G401.6 (cell line): ENCODE results near the gene EPC2.
"Not testable (repeated sequence)": the region's sequence is repeated elsewhere in the genome, so short reads cannot be mapped to it uniquely, and the experiment has no call there.

Source experiments
- FAIRE-seq: peaks from 2 replicates; lab custom pipeline; 2012; peaks lifted over from hg19 to GRCh38; lab: Jason Lieb, UNC

The EPC2 gene

DNA sequence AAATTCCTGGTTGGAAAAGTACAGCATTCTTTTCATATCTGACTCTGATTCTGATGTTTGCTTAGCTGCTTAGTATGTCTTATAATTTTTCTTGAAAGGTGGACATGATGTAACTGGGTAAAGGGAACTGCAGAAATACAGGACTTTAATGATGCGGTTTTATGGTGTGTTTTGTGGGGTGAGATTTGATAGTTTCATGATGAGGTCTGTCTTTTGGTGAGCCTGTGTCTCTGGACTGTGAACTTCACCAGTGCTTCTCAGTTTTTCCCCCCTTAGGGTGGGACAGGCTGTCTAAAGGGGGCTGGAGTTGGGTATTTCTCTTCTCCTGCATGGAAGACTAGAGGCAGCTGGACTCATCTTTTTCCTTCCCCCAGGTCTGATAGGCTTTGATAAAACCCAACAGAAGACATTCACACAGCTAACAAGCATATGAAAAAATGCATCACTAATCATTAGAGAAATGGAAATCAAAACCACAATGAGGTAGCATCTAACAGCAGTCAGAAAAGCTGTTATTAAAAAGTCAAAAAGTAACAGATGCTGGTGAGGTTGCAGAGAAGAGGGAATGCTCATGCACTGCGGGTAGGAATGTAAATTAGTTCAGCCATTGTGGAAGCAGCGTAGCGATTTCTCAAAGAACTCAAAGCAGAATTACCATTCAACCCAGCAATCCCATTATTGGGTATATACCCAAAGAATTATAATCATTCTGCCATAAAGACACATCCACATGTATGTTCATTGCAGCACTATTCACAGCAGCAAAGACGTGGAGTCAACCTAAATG lies 77.6 kb downstream of the EPC2 start:
- no peak for FAIRE-seq

DNA sequence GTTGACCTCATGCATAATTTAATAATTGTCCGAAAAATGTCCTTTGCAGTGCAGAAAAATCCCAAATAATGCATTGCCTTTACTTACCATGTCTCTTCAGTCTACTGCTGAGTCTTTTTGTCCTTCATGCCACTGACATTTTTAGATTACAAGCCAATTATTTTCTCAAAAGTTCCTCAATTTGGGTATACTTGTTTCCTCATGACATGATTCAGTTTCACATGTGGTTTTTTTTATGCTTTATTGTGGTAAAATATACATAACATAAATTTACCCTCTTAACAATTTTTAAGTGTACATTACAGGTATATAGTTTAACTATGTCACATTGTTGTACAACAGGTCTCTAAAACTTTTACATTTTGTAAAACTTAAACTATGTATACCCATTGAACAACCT lies 81.0 kb downstream of the EPC2 start:
- FAIRE-seq: no peak

DNA sequence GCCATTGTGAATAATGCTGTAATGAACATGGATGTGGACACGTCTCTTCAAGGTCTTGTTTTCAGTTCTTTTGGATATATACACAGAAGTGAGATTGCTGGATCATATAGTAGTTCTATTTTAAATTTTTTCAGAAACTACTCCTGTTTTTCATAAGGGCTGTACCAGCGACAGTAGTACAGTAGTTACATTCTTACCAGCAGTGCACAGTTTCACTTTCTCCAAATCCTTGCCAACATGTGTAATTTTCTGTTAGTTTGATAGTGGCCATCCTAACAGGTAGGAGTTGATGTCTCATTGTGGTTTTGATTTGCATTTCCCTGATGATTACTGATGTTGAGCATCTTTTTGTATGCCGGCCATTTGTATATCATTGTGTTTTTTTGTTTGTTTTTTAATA lies 81.7 kb downstream of the EPC2 start:
- FAIRE-seq: no peak

DNA sequence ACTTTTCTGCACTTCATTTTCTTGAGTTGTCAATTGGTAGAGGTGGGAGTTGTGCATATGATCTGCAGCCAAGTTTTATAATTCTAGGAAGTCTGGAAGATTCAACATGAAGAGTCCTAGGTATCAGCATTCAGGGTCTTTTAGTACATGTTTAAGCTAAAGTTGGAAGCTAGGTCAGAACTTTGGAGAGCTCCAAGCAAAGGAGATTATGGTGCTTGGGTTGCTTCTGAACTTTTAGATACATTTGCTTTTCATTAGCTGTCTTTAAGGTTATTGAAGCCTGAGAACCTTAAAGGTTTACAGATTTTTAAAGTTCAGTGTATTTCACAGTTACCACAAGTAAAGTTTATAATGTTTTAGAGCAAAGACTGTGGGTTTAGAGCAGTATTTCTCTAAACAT lies 85.5 kb downstream of the EPC2 start:
- FAIRE-seq: no peak

DNA sequence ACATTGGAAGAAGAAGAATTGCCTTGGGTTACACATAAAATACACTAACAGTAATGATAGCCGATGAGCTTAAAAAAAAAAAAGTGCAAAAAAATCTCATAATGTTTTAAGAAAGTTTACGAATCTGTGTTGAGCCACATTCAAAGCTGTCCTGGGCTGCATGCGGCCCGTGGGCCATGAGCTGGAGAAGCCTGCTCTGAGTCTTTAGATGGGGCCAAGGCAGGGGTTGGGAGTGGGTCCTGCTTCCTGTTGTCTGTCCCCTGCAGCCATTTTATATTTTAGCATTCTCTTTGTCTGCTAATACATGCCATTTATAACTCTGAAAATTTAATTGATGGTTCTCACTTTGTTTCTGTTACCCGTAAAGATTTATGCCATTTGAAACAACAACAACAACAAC lies 93.2 kb downstream of the EPC2 start:
- FAIRE-seq: no peak

DNA sequence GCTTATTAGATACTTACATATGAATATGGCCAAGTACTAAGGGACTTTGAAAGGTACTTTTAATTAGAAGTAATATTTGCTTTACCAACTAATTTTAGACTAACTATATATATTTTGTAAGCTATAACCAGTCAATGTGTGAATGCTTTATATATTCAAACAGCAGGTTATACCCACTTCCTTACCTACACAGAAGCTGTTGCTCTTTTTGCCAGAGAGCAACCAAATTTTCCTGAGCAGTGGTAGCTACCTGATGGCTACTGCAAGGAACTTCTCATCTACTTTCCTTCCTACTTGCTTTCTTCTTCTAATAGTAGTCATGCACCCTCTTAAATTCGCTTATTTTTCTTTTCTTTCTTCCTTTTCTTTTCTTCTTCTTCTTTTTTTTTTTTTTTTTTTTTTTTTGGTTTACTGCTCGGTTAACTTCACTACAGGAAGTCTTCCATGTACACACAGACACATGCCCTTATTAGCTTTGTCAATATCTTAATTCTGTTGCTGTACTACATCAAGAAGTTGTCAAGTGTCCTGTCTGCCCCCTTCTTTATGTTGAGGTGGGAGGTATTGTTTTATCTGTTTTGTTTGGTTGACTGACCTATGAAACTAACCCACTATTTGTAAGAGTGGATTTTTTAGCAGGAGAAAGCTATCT lies 95.0 kb downstream of the EPC2 start:
- FAIRE-seq: no peak

DNA sequence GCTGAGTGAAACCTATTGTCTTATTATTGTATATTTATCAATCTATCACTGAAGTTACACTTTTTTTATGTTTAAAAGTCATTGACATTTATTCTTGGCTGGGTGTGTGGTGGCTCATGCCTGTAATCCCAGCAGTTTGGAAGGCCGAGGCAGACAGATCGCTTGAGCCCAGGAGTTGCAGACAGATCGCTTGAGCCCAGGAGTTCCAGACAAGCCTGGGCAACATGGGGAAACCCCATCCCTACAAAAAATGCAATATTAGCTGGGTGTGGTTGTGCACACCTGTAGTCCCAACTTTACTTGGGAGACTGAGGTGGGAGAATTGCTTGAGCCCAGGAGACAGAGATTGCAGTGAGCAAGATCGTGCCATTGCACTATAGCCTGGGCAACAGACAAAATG lies 97.8 kb downstream of the EPC2 start:
- FAIRE-seq: no peak

DNA sequence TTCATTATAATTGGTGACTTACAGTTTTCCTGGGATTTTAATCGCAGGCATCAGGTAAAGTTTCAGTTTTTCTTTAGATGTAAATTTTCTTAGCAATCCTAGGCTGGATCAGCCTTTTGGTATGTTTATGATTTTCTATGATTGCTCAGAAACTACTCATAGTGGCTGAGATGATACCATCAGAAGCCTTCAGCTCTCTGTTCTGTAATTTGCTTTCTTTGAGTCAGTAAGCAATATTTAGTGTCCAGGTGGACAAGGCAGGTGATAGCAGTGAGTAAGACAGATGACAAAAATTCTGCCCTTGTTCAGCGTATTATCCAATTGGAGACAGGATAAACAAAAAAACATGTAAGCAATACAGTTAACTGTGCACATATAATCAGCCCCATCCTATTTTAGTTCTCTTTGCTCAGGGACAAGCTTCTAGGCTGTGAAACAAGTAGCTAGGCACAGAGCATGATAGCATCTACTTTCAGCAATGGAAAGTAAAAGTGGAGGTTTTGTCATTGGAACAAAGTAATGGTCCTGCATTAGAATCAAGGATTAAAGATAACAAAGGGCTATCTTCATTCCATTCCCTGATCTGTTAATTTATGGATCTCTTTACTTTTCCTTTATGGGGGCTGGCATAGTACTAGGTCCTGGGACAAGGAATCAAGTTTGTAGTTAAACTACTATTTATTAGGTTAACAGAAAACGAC lies 100.8 kb downstream of the EPC2 start:
- no peak for FAIRE-seq

DNA sequence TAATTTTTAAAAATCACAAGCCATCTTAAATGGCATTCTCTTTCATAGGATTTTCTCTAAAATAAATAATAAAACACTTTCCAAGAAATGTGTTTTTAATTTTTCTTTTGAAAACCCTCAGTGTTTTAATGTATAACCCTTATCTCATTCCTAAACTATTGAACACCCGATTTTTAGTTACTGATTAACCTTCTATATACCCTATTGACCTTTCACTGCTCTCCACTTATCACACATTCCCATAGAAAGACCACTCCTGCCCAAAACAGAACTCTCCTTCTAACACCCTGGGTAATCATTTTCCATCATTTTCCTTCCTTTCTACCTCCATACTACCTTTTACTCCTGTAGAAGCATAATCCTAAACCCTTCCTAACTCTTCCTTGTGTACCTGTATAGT lies 102.4 kb downstream of the EPC2 start:
- no peak for FAIRE-seq

DNA sequence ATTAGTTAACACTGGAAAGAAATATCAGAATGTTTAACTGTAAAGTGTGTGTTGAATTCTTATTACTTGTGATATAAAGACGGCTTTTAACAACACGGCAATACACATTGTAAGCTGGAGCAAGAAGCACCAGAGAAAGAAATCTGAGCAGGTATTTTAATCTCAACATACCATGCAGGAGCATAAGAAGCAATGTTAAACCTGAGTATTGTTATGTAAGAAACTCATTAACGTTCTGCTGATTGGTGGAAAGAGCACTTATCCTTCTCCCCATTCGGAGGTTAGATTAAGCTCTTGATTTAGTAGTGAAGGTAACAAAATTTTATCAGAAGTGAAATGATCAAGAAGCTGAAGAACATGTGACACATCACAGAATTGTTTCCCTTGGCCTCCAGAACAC lies 107.4 kb downstream of the EPC2 start:
- no peak for FAIRE-seq

DNA sequence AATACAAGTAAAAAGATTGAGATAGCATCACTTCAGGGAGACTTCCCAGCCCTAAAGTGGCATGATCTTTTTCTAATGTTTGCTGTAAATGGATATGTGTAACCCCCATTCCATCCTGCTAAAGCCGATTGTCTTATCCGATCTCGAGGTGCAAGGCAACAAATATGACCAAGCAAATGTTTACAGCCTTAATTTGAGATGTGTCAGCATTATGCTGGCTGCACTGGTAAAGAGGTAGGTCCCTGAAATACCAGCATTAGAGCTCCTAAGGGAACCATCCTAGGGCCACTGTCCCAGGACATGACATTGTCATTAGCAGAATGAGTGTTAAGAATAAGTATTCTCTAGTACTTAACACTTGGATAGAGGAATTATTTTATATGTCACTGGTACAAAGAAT lies 108.4 kb downstream of the EPC2 start:
- no peak for FAIRE-seq

DNA sequence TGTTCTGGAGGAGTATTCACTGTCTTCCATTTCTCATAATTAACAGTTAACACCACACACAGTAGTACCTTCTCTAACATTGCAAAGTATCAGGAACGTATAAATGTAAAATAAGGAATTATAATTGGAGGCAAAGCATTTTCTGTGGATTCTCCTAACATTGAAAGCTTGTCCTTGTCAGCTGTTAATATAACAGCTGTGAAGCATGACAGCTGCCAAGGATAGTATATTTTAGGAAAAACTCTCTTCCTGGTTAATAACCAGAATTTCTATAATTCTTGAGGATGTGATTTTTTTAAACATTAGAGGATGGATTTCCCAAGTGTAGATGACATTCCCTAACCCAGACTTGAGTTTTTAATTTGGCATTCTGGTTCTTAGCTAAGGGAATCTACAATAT lies 110.3 kb downstream of the EPC2 start:
- FAIRE-seq: no peak

DNA sequence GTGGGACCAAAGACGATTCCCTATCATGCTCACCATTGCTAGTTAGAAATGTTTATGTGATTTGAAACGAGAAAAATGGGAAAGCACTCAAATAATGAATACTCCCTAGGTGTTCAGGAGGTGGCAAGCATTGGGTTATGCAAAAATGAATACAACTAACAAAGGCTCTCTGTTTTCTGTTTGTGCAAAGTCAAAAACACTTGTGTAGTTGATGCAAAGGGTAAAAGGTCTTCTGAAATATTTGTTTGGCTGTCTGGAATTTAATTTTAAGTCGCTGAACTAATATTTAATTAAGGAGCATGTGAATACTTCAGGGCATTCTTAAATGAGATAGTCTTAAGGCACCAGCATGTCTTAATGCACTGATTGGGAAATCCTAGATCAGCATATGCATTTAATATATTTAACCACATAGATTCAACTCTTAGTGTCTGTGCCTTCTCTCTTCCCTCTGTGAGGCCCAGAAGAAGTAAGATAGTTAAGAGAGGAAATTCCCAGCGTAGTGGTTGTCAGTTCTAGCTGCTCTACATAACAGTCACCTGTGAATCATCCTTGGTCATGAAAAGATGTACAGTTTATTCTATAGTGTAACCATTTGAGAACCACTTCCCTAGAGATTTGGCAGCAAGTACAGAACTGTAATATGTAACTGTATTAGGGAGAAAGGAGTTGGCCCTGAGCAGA lies 111.9 kb downstream of the EPC2 start:
- no peak for FAIRE-seq

DNA sequence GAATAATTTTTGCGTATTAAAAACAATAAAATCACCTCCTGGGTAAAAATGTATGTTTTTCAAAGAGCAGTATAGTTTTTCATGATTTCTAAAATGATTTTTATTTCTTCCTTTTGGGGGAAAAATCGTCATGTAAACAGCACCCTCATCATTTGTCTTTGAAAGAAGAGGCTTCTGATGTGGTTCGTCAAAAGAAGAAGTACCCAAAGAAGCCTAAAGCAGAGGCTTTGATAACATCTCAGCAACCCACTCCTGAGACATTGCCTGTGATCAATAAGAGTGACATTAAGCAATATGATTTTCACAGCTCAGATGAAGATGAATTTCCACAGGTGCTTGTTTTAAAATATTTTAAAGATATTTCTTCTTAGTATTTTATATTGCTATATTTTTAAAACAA lies 120.3 kb downstream of the EPC2 start:
- FAIRE-seq: no peak

DNA sequence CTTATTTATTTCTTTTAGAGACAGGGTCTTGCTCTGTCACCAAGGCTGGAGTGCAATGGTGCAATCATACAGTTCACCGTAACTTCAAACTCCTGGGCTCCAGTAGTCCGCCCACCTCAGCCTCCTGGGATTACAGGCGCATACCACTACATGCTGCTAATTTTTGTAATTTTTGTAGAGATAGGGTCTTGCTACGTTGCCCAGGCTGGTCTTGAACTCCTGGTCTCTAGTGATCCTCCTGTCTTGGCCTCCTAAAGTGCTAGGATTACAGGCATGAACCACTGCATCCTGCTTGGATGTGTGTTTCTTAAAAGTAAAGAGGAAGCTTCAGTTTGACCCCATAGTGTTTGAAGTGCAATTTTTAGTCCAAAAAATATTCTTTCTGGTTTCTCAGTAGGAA lies 125.5 kb downstream of the EPC2 start:
- no peak for FAIRE-seq

DNA sequence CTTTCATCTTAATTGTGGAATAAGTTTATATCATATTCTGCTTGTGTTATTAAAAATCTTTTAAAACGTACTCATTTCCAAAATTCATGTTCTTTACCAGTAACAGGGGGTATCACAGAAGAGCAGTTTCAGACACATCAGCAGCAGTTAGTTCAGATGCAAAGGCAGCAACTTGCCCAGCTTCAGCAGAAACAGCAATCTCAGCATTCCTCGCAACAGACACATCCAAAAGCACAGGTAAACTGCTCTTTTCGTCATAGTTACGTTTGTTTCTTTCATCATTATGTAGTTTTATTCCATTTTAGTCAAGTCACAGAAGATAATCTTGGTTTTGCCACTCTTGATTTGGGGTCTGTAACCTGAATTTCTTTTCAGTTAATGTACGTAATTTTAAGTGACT lies 137.0 kb downstream of the EPC2 start:
- no peak for FAIRE-seq

DNA sequence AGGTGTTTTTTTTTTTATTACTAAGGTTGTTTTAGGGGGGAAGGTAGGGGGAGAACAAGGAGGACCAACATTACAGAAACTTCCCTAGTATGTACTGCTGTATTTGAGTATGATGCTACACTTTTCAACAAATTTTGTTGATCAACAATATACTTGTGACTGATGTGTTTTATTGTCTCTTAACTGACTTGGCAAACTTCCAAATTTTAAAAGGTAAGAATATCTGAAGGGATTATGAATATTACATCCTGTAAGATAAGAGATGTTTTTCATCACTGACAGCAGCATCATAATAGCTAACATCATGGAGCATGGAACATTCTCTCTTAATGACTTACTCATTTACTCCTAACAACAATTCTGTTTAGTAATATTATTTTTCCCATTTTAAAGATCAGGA lies 144.5 kb downstream of the EPC2 start:
- FAIRE-seq: no peak

DNA sequence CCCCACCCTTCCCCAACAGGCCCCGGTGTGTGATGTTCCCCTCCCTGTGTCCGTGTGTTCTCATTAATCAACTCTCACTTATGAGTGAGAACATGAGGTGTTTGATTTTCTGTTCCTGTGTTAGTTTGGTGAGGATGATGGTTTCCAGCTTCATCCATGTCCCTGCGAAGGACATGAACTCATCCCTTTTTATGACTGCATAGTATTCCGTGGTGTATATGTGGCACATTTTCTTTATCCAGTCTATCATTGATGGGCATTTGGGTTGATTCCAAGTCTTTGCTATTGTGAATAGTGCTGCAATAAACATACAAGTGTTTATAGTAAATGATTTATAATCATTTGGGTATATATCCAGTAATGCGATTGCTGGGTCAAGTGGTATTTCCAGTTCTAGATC lies 145.6 kb downstream of the EPC2 start:
- FAIRE-seq: not testable (repeated sequence)

DNA sequence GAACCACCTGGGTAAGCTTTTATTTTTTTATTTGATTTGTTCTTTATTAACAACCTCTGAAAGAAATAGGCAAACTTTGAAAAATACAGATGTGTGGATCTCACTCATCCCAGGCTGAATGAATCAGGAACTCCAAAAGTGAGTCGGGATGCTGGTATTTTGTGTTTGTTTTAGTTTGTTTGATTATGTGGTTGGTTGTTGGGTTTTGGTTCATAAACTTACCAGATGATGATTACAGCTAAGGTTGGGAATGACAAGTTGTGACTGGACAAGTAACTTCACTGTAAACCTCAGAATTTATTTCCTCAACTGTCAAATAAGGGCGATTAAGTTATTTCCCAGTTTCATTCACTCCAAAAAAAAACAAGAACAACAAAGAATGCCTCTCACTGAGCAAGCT lies 150.0 kb downstream of the EPC2 start:
- FAIRE-seq: no peak

DNA sequence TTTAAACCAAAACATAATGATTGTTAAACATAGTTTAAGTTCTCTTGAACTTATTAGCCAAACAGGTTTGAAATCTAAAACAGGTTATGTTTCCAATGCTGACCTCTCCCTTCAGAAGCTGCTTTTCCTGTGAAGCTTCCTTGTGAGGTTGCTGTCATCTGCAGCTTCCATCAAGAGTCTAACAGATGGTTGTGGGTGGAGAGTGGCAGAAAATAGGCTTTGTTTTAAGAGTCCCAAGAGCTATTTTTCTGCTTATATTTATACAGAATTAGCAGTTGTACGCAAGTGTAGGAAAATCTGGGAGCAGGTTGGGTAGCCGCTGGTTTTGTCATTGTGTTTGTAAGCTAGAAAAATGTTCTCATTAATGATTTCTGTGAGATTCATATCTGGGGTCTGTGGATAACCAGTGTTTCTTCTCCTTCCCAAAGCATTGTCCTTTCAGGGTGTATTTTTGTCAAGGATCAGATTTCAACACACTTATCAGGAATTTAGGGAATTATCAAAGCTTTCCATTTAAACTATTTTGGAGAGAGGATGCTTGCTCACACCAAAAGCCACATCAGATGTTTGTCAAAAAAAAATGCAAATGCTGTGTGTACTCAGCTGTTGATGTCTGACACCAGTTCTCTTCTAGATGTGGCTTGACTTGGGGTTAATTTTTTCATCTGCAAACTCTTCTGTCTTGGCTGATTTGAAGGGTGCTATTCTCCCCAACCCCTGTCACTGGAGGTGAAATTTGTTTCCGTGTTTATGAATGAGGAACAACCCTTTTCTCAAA lies 152.4 kb downstream of the EPC2 start:
- FAIRE-seq: no peak

DNA sequence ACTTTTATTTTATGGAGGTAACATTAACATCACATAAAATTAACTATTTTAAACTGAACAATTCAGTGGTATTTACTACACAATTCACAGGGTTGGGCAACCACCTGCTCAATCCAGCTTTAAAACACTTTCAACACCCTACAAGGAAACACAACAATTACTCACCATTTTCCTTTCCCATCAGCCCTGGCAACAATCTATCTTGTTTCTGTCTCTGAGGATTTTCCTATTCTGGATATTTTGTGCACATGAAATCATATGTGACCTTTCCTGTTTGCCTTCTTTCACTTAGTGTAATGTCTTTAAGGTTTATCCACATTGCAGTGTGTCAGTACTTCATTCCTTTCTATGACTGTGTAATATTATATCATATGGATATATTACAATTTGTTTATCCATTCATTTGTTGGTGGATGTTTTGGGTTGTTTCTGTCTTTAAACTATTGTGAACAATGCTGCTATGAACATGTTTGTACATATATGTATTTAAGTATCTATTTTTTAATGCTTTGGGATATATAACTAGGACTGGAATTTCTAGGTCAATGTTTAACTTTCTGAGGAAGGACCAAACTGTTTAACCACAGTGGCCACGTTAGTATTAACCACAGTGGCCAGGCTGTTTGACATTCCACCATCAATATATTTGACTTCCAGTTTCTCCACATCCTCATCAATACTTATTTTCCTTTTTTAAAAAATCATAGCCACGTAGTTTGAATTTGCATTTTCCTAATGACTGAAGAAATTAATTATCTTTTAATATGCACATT lies 158.1 kb downstream of the EPC2 start:
- no peak for FAIRE-seq
